GM19324 (cell line): ENCODE data around the gene HSF5.
"Not testable (repeated sequence)": the region's sequence is repeated elsewhere in the genome, so short reads cannot be mapped to it uniquely, and the experiment has no call there.

Experiments
- ATAC-seq: cut with Tn5 transposase; IDR thresholded peaks from one replicate; pipeline ENCODE4 v1.9.1; 2021; ENCODE audit warnings: mild to moderate bottlenecking, moderate library complexity; ENCODE audit not compliant: unreplicated experiment, low FRiP score

Gene HSF5

DNA sequence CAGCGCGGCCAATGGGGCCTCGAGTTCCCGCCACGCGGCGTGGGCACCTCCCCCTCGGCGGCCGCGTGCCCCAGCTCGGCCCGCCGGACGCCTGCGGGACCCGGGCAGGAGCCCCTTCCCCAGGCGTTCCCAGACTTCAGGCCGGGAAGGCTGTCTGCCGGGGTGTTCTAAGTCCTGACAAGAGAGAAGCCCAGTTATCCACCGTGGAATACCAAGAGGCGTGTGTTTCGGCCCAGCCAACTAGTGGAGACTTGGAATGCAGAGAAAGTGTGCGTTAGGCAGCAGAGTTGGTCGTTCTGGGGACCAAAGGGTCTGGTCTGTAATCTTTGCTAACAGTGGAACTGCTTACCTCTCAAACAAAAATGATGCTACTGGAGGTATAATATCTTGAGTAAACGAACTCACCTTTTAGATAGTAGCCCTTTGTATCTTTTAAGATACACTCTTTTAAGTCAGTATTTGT lies 251 bp upstream of the HSF5 start:
- ATAC-seq: no peak

DNA sequence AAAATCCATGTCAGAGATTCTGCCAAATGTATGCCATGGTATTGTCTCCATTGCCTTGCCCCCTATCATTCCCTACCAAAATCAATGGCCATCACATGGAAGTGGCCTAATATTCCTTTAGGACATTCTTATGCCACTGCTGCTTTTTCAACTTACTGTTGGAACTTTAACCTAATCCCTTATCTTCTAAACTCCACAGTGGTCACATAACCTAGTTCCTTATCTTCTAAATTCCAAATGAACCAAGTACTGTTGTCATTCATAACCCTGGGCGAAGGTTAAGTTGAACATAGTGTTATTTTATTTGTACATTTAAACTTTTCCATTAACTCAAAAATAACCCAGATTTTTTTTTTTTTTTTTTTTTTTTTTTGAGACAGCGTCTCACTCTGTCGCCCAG lies 3.6 kb downstream of the HSF5 start:
- ATAC-seq: no peak

DNA sequence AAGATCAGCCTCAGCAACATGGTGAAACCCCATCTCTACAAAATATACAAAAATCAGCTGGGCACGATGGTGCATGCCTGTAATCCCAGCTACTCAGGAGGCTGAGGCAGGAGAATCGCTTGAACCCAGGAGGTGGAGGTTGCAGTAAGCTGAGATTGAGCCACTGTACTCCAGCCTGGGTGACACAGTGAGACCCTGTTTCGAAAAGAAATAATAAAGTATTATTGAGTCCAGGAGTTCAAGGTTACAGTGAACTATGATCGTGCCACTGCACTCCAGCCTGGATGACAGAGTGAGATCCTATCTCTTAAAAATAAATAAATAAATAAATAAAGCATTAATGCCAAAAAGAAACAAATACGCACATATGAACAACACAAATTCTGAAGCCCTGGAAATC lies 6.4 kb downstream of the HSF5 start:
- not testable (repeated sequence) for ATAC-seq

DNA sequence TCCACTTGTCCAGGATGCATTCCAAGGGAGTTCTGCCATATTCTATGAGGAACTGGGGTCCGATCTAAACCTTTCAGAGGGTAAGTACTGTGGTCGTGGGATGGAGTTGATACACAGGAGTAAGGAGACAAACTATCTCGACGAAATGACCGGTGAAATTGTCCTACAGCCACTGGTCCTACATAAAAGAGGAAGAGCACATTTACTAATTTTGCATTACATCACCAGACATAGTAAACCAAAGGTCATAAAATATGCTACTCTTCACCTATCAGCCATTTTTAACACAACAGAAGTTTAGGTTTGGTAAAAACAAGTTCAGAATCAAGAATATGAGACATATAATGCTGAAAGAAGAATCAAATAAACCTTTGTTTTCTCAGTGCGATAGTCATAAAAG lies 8.1 kb downstream of the HSF5 start:
- no peak for ATAC-seq

DNA sequence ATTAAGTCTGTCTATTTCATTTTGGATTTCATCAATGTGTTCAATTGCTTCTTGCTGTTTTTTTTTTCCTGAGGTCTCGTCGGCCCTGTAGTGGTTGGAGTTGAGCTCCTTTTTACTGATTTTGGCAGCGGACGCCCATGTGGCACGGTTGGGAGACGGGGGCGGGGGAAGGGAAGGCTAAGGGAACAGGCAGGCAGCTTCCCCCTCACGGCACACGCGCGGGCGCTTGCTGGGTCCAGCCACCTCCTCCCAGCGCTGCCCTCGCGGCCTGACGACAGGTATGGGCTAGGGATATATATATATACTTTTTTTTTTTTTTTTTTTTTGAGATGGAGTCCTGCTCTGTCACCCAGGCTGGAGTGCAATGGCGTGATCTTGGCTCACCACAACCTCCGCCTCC lies 11.4 kb downstream of the HSF5 start:
- no peak for ATAC-seq

DNA sequence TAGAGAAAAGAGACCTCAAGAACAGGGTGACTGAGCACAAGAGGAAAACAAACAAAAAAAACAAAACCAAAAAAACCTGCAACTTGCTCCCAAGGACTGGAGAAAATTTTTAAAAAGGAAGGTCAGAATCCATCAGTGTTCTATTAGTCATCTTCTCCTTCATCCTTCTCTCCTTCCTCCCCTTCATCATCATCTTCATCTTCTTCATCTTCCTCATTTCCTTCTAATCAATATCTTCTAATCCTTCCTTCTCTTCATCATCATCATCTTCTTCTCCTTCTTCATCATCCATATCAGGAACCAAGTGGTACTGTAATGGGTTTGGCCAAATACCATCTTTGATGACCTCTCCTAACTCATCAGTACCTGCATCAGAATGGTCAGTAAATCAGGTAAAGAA lies 12.2 kb downstream of the HSF5 start:
- ATAC-seq: no peak

DNA sequence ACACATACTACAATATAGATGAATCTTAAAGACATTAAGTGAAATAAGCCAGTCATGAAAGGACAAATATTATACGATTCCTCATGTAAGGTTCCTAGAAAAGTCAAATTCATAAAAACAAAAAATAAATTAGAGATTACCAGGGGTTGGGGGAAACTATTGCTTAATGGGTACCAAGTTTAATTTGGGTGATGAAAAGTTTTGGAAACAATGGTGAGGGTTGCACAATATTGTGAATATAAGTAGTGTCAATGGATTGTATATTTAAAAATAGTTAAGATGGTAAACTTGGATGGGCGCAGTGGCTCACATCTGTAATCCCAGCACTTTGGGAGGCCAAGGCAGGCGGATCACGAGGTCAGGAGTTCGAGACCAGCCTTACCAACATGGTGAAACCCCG lies 17.9 kb downstream of the HSF5 start:
- no peak for ATAC-seq

DNA sequence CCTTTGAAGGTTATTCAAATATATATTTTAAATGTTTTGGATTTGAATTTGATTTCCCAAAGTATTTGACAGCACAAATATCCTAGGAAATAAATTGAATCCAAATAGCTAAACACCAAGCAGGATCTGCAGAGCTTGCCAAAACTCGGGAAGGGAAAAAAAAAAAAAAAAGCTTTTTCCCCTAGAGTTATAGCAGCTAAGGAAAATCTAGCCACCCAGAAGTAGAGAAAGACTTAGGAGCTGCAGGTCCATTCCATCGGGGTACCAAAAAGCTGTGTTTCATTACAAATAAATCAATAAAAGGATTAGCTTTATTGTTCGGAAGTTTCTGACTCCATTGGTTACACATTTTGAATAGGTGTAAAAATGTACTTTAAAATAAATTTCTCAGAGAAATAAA lies 19.3 kb downstream of the HSF5 start:
- no peak for ATAC-seq

DNA sequence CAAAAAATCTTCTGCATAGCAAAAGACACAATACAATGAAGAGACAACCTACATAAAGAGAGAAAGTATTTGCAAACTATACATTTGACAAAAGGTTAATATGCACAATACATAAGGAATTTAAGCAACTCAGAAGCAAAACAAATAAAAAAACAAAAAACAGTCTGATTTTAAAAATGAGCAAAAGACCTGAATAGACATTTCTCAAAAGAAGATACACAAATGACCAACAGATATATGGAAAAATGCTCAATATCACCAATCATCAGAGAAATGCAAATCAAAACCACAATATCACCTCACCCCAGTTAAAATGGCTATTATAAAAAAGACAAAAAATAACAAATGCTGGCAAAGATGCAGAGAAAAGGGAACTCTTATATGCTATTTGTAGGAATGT lies 32.7 kb downstream of the HSF5 start:
- ATAC-seq: no peak

DNA sequence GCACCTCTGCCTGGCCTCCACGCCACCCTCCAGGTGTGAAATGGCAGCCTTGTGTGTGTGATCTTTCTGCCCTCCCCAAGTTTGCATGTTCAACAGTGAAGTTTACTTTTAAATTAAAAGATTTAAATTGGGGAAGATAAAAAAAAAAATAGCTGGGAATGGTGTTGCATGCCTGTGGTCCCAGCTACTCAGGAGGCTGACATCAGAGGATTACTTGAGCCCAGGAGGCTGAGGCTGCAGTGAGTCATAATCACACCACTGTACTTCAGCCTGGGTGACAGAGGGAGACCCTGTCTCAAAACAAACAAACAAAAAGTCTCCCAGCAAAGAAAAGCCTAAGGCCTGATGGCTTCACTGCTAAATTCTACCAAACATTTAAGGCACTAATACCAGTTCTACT lies 35.5 kb downstream of the HSF5 start:
- ATAC-seq: no peak

DNA sequence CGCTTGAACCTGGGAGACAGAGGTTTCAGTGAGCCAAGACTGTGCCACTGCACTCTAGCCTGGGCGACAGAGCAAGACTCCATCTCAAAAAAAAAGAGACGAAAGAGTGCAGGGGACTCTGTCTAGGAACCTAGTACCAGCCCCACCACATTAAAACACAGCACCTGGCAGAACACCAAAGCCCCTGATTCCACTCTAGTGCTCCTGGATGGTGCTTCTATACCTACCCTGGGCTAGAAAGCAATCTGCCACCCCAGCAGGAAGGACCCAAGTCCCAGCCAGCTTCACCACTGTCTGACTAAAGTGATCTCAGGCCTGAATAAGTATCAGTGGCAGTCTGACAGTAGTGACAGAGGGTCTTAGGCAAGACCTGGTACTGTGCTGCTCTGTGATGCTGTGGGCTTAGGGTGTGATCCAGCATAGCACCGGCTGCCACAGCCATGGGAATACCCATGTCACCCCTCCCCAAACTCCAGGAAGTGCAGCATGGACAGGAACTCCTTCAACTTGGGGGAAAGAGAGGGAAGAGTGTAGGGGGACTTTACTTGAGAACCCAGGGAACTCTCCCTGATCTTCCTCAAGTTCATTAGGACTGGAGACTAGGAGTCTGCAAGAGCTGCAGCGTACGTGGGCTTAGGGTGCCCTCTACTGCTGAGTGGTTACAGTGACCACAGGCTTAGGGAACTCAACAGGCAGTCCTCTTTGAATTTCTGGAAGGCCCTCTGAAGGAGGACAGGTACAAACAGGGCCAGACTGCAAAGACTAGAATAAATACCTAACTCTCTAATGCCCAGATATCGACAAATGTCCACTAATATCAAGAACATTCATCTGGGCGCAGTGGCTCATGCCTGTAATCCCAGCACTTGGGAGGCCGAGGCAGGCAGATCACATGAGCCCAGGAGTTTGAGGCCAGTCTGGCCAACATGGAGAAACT lies 40.9 kb downstream of the HSF5 start:
- ATAC-seq: no peak

DNA sequence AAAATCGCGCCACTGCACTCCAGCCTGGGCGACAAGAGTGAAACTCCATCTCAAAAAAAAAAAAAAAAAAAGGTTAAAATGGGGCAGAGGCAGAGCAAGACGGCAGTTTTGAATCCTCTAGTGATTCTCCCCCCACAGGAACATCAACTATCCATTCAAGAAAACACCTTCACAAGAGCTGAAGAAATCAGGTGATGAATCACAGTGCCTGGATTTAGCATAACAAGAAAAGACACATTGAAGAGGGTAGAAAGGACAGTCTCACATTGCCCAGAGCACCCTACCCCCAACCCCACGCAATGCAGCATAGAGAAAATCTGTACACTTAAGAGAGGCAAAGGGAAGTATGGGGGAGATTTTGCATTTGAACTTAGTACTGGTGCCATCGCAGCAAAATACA lies 42.1 kb downstream of the HSF5 start:
- ATAC-seq: no peak

DNA sequence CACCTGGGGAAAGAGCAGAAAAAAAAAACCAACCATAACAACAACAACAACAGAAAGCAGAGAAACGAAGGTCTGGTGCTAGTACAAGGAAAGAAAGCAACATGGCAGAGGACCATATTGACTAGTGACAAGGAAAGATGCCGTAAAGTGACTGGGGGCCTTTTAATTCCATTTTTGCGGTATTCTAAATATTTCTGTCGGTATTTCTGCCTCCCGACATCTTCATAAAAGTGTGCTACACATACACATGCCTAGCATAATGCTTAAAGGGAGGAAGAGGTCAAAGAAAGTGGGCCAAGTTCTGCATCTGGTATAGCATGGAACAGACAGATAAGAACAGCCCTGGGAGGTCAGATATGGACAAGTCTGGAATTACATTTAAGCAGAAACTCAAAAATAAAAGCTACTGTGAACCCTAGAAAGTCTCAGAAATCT lies 51.4 kb downstream of the HSF5 start:
- ATAC-seq: no peak

DNA sequence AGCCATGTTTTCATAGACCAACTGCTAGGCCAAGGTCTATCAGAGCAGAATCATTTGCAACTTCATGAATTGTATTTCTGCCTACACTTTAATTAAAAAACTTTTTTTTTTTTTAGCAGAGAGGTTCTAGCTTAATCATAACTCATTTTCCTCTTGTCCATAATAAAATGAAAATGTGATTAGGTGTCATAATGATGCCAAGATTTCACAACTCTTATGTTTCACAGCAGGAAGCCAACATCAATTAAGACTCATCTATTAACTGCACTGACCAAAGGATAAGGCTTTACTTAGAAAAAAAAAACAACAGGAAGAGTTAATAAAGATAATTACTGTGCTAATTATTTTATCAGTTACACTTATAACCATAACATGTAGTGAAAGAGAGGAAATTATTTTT lies 52.0 kb downstream of the HSF5 start:
- no peak for ATAC-seq

DNA sequence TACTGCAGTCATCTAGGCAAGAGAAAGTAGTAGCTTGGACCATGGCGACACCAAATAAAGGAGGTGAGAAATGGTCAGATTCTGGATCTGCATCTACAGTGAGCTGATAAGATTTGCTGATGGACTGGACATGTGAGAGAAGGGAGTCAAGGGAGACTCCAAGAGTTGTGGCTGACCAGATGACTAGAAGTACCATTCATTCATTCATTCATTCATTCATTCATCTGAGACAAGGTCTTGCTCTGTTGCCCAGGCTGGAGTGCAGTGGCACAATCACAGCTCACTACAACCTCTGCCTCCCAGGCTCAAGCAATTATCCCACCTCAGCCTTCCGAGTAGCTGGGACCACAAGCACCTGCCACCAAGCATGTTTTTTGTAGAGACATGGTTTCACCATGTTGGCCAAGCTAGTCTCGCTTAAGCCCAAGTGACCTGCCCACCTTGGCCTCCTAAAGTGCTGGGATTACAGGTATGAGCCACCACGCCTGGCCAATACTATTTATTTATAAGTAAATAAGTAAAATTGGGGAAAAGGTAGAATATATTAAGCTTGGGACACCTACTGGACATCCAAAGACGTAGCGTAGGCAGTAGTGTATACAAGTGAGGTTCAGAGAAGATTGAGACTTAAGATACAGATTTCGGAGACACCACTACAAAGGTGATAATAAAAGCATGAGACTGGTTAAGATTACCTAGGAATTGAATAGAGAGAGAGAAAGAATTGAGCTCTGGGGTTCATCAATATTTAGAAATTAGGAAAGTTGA lies 55.2 kb downstream of the HSF5 start:
- no peak for ATAC-seq

DNA sequence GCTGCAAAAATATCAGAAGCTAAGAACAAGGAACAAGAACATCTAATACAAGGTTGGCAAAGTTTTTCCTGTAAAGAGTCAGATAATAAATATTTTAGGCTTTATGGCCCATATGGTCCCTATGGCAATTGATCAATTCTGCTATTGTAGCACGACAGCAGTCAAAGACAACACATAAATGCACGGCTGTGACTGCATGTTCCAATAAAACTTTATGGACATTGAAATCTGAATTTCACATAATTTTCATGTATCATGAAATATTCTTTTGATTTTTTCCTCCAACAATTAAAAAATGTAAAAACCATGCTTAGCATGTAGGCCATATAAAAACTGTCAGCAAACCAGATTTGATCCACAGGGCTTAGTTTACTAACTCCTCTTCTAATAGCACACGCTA lies 60.4 kb downstream of the HSF5 start:
- ATAC-seq: no peak

DNA sequence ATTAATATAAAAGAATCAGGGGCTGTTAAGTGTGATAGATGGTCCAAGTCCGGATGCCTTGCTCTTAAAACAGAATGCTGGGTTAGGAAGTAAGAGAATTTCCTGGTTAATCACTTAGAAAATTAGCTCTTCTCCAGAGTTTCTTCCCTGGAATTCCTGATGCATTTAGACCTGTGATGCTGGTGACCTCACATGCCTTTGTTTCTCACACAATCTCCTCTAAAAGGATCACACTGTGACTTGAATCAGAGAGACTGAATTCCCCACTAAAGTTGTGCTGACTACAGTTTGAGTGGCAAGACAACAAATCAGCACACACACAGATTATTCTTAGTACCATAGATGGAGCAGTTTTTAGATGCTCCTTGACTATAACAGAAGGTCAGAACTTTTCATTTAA lies 66.5 kb downstream of the HSF5 start:
- ATAC-seq: no peak

DNA sequence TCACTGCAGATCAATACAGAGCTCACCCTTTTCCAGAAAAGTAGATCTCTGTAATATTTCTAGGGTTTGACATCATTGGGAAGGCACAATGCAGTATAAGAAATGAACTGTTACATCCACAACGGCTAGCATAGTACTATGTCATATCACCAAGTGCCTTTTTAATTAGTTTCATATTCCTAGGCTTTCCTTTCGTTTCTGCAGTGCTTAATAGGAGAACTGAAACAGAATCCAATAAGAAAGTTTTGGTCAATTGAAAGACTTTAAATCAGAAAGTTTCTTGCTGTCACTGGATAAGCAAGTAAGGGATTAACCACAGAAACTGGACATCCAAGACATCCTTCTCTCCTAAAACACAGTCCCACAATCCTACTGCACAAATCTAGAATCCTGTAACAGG lies 67.4 kb downstream of the HSF5 start:
- ATAC-seq: no peak

DNA sequence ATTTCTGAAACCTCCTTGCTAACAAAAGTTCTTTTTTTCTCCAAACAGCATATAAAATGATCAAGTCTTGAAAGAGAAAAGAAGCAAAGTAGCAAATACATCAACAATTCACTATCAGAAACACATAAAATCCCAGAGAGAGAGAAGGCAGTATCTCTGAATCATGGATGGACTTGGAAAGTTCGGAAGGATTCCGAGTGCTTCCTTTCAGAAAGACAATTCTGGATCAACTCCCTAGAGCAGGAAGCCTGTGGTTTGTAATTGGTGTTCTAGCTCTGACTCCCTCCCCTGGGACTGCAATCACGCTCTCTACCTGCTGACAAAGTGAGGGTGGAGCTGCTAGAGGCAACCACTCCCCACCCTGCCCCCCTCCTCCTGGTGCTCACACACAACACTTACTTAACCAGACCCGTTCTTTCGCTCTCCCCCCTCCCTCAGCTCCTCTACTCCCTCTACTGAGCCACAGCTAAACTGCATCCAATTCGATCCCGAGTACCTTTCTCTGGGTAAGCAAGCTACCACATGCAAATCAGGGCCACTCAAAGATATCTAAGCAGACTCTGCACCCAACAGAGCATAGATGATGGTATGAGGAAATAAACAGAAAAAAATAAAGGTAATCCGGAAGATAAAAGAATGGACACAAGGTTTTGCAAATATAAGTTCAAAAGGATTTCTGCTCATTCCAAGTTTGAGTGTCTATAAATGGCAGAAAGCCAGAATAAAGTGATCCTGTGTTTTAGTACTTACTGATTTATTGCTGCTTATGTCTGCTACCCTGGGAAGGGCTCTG lies 70.7 kb downstream of the HSF5 start, which contains the start of gene RNF43:
TSS of gene RNF43 (minus strand) at position 235 of the 793 bp plus-strand sequence. CDS start 1,957 bp downstream, outside the sequence.
- peak; percentile 93 for ATAC-seq

DNA sequence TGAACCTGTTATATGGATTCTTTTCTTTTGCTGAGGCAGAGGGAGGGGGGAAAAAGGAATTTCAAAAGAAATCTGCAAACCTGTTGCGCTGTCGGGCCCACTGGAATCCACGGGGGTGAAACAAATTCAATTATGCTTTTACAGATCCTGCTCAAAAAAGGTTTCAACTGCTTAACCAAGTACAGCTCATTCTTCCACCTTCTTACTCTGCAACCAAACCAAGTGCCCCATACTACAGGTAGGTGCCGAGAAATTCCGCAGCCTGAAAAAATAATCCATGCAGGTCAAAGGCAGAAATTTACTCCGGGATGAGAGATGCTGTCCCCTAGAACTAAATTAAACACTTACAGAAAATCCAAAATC lies 71.3 kb downstream of the HSF5 start:
- ATAC-seq: no peak

DNA sequence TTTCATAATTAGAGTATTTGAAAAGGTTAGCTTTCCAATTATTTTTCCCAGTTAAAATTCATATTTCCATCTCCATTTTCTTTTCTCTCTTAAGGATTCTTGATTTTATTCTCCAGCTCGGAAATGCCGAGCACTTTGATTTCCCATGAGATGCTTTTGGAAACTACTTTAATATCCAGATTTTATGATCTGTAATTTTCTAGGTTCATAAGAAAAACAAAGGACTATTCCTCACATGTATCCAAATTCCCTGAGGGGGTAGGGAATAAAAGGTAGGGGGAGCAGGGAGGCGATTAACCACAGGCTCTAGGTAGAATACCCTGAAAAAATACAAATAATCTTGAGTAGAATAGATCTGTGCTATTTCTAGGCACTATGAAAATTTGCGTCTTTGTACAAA lies 71.8 kb downstream of the HSF5 start:
- no peak for ATAC-seq
